GM18873 (cell line): Measurements from ENCODE around the gene TCERG1L.

ENCODE experiments used
- ATAC-seq: cut with Tn5 transposase; IDR thresholded peaks from one replicate; pipeline ENCODE4 v1.9.1; 2021; ENCODE audit warnings: mild to moderate bottlenecking, moderate library complexity, moderate number of reproducible peaks; ENCODE audit not compliant: unreplicated experiment, low FRiP score

Gene TCERG1L

GRCh38 chr10:131212763-131213325, 98.7 kb downstream of the TCERG1L start:
- no peak for ATAC-seq

DNA sequence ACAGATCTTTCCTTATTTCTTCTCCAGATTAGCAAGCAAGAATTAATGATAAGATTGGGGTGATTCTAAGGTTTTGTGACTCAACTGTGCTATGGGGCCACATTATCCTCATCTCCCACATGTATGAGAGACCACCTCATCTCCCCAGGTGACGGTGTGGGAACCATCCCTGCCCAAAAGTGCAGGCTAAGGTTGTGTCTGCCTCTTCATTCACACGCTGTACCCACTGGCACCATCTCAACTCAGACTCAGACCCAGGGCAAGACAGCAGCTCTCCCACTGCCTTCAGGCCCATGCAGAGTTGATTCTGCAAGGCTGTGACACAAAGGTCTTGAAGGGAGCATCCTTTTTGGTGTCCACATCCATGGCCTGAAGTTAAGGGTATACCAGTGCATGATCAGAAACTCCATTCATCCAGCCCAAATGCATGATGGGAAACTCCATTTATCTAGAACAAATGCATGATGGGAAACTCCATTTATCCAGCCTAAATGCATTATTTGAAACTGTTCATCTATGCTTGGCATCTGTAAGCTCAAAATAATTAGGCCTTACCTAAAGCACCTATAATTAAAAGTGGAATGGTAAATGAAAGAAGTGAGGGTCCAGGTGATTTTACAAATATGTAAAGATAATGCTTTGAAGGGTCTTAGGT, 99.4 kb downstream of the TCERG1L start:
- ATAC-seq = no peak

DNA sequence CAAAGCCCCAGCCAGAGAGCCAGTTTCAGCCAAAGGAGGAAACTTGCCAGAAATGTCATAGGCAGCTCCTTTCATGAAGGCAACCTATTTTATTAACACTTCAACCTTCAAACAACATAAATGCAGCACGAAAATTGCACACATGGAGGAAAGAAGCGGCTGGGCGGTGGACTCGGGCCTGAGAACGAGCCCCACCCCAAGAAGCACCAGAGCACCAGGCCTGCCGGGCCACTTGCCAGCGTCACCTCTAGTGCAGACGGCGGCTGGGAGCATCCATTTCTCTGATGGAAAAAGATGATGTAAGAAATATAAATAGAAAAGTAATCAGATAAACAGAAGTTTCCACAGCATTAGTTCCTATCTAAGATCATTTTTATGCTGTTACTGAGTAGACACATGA, 100.0 kb downstream of the TCERG1L start:
- no peak for ATAC-seq

DNA sequence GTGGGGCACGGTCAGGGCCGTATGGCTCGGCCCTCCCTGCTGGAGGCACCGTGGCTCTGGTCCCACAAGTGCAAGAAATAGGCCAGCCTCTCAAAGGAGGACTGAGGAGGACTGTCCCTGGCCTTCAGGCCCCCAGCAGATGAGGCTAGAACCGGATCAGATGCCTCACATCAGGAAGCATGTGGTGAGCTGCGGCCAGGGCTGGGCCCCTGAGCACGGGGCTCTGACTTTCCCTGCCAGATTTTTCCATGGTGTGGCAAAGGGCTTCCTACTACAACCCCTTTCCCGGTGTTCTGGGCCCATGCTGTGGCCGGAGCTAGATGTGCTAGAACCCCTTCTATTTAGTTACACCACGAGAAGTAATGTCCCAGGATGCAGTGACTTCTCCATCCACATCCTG, 100.4 kb downstream of the TCERG1L start:
- ATAC-seq = no peak

- no peak for ATAC-seq
Measured at GRCh38 chr10:131210181-131210580, 101.3 kb downstream of the TCERG1L start.

- no peak for ATAC-seq
Measured at GRCh38 chr10:131207584-131208532, 103.7 kb downstream of the TCERG1L start.

DNA sequence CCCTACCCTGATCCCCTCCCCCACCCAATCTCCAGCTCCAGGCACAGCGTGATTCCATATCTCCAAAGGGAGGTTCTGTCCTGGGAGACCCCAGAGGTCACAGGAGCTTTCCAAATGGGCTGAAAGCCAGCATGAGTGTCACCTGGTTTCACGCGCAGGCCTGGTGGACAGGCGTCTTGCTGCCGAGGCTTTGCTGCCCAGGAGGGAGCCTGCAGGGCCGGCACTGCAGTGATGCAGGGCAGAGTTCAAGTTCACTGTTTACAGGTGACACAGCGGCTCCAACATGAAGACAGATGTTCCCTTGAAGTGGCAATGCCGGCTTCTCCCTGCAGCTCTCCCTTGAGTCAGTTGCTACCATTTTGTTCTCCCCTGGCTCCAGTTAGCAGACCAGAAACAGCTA, 104.3 kb downstream of the TCERG1L start:
- ATAC-seq = no peak

DNA sequence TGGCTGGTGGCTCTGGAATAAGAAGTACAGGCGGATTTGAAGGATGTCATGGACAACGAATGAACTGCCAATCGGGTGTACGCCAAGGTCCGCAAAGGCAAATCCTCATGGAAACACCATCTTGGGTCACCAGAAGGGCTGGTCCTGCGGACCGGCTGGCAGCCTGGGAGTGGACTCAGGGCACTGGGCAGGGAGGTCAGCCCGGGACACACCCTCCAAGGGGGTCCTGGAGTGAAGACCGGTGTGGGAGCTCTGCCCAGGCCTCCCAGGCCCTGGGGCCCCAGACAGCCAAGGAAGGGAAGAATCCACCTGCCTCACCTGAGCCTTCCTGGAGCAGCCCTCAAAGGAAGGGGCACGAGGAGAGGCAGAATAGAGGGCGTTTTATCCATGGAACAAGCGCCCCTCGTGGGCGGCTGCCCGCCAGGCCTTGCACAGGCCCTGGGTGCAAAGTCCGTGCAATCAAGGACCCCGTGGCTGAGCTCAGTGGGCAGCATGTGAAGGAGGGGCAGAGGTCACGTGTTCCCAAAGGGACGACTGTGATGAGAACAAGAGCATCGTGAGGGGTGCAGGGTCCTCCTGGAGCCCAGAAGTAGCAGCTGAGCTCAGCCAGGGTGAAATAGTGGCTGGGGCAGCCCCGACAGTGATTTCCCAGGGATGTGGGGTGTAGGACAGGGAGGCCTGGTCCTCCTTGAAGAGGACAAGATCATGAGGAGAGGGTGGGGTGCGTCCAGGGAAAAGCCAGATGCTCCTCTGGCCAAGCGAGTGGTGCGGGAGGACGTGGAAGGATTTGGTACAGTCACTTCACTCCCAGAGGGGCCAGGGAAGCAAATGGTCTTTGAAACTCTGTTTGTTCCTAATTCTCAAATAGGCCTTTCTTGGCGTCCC, 105.2 kb downstream of the TCERG1L start:
- no peak for ATAC-seq

DNA sequence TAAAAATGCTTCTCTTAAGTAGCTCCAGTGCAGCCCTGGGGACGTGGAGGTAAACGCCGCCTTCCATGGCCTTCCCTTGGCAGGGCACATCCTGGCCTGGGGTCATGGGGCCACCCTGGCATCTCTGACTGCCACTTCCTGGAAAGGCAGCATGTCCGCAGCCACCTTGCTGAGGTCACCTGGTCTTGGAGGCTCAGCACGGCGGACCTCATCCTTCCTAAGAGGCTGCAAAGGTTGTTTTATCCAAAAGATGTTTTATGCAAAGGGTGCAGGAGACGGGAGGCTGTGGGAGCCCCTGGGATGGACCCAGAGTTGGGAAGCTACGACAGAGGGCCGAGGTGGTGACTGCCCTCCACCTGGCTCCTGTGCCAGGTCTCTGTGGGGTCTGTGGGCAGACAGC, 106.0 kb downstream of the TCERG1L start:
- ATAC-seq = no peak

- no peak for ATAC-seq
Measured at GRCh38 chr10:131204406-131205152, 106.9 kb downstream of the TCERG1L start.

- no peak for ATAC-seq
Measured at GRCh38 chr10:131203456-131204357, 107.8 kb downstream of the TCERG1L start.

- ATAC-seq = no peak
Measured at GRCh38 chr10:131202990-131203389, 108.5 kb downstream of the TCERG1L start.

DNA sequence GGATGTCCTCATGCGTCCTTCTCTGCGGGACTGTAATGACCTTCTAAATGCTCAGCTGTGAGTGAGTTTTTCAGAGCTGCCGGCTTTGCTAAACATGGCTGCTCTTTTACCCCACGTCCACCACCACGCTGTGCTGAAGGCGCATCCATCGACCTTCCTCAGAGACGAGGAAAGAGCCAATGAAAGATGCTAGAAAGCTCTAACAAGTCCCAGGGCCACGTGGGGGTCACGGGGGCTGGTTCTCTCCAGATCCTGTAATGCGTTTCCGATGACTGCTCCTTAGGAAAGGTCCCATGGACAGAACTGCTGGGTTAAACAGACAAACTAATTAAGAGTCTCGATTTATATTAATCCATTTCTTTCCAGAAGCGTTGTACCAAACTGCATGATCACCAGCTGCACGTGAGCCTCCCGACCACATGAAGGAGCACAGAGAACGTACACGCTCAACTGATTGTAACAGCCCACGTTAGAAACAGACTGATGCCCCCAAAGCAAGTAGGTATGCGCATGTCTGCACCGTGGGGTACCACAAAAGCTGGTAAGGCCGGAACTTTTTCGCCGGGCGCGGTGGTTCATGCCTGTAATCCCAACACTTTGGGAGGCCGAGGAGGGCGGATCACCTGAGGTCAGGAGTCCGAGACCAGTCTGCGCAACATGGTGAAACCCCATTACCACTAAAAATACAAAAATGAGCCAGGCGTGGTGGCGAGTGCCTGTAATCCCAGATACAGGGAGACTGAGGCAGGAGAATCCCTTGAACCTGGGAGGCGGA, 109.6 kb downstream of the TCERG1L start:
- ATAC-seq = no peak

DNA sequence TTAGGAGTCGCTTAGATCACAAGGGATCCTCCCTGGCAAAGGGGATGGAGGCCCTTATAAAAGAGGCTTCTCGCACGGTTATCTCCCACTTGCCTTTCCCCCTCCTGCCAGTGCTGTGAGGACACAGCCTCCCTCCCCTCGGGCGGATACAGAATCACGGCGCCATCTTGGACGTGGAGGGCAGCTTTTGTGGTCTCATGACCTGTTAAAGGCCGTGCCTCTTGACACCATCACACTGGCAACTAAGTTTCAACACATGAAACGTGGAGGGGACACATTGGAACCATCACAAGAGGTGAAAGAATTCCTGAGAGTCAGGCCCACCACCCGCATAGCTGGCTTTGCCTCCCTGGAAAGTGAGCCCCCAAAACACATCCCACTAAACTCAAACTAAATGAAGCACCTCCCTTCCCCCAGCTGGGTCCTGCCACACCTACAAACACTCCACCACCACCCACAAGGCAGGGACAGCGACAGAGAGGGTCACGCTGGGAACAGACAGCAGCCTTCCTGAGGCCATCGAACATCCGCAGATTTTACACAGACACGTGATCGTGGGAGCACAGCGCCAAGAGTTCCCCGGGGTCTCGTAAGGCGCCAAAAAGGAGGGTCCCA, 110.6 kb downstream of the TCERG1L start:
- ATAC-seq = no peak

- ATAC-seq = no peak
Measured at GRCh38 chr10:131199646-131200045, 111.9 kb downstream of the TCERG1L start.

DNA sequence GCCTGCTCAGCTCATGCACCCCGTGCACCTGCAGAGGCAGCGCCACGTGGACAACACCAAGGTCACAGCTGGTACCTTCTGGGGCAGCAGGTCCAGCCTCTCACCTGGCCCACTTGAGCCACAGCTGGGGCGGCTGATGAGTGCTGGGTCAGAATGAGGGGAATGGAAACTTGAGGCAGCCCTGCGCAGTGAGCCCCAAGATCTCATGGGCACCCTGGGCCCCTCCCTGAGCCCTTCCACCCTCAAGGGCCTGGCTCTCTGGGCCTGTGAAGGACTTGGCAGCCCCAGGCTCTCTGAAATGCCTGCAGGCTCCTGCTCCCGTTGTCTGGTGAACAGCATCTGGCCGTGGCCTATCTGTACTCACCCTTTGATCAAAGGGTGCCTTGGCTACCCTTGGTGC, 112.7 kb downstream of the TCERG1L start:
- ATAC-seq = no peak

- ATAC-seq = no peak
Measured at GRCh38 chr10:131198401-131198800, 113.1 kb downstream of the TCERG1L start.
